Measurements from ENCODE around the gene TAPT1.

Gene TAPT1

DNA sequence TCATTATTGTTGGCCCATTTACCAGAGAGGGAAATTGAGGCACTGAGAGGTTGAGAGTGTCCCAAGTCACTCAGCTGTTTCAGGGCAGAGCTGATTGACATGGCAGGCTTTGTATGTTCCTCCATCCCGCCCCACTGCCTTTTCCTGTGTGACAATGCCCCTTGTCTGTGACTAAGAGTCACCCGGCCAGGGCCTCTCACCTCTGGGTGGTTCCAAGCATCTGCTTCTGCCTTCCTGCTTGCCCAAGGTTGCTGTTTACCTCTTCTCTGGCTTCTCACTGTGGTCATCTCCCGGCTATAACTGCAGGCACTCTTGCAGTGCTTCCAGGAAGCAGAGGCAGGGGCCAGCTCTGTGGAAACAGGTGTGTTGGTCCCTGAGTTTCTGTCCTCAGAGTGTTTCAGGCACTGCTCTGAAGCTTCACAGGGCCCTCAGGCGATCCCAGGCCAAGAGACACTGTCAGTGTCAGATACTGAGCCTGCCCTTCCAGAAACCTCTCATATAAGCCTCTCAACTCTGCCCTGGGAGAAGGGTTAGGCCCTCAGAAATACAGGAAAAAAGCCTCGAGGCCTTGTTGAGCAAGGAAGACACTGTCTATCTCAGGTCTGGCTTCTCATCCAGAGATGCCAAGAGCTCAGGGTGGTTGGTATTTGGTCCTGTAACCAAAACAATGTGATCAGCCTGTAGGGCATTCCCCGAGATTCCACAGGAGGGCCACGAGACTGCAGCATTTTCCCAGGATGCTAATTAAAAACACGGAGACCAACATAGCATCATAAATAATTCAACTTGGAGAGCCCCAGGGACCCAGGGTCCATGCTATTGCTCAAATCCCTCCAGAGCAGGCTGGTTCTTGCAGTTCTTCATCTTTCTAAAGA lies 100.5 kb downstream of the TAPT1 start:
- DNase-seq = no peak

DNA sequence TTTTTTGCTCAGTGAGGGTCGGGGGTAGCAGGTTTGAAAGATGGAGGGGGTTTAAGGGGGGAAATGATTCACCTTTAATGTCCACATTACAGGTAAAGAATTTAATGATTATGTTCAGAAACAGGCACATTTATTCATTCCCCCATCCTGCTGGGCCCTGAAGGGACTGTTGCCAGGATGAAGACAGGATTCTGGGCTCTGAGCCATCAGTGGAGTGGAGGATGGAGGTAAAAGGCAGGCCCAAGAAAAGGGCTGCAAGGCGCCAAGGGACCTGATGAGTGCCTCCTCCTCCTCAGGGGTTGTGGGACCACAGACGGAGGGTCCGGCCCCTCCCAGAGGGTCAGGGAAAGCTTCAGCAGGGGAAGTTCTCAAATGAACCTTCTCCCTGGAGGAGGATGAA lies 102.0 kb downstream of the TAPT1 start:
- no peak for DNase-seq

DNA sequence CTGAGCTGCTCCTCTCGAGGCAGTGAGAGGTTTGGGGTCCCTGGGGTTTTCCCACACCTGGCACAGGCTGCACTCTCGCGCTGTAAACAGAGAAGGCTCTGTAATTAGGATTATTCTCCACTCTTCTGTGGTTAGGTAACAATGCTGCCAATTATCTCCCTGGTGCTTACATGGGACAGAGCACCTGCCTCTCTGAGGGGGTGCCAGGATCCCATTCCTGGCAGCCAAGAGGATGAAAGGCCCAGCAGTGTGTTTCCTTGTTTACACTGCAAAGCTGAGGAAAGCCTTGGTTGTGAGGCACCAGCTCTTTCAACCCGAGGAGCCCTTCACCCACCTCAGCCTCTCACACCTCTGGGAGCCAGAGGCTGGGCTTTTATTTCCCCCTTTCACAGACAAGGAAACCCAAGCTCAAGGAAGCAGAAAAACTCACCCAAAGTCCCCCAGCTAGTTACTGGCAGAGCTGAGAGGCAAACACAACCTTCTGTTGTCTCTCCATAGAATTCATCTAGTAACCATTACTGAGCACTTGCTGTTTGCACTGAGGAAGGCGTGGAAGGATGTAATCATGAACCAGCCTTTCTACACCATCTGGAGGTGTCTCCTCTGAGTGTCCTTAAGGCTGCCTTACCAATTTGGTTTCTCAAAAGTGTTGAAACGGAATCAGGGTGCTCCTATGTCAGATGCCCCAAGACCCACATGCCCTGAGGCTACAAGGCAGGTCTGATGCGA lies 102.8 kb downstream of the TAPT1 start:
- no peak for DNase-seq

DNA sequence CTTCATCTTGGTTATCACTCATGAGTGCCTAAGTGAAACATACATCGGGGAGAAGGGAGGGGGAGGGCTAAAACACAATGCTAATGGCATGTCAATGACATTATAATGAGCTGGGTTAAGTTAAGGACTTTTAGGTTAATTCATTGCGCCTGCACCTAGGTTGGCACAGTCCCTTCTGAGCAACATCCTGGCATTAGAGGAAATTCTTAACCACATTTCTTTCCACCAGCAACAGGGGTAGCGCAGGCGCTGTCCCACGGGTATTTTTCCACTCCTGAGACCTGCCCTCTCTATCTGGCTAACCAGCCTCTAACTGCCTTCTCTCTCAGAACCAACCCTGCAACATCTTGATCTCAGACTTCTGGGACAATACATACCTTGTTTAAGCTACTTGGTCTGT lies 103.5 kb downstream of the TAPT1 start:
- DNase-seq = no peak

DNA sequence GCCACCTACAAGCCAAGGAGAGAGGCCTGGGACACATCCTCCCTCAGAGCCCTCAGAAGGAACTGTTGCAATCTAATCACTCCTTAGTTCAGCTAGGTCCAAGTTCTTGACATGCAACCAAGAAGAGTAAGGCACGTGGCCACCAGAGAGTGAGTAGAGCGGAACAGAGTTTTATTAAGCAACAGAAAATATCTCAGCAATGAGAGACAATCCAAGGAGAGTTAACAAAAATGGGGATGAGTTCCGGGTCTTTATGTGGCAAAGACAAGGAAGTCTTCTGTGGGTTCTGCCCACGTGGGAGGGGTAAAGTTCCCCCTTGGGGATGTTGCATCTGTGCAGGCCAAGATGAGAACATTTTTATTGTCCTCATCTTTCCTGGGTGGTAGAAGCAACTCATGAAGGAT lies 104.0 kb downstream of the TAPT1 start:
- no peak for DNase-seq

DNA sequence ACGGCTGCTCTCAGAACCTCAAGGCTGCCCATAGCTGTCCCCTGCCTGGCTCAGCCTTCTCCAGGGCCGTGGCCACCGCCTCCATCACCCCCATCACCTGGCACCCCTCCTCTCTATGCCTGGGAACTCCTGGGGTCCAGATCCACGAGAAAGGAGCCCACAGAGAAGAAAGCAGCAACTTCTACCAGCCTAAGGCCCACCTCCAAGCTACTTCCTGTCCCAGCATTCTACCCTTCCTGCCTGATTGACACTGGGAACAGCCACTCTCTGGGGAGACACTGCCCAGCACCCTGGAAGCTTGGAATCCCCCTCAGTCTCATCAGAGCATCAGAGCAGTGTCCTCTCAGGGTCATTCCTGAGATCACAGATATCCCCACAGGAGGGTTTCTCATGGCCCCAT lies 105.6 kb downstream of the TAPT1 start:
- no peak for DNase-seq

DNA sequence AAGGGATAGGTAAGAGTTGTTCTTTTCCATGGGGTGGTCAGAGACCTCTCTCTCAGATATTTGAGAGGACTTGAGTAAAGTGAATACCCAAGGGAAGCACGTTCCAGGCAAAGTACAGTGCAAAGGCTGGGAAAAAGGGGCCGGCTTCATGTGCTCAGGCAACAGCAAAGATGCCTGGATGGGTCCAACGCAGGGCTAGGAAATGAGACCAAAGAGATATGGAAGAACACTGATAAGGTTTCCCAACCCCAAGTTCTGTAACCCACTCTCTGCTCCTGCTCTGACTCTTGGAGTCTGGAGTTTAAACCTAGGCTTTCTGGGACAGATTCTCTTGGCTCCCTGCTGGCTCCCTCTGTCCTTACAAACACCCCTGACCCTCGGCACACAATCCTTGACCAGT lies 106.3 kb downstream of the TAPT1 start:
- DNase-seq = no peak

DNA sequence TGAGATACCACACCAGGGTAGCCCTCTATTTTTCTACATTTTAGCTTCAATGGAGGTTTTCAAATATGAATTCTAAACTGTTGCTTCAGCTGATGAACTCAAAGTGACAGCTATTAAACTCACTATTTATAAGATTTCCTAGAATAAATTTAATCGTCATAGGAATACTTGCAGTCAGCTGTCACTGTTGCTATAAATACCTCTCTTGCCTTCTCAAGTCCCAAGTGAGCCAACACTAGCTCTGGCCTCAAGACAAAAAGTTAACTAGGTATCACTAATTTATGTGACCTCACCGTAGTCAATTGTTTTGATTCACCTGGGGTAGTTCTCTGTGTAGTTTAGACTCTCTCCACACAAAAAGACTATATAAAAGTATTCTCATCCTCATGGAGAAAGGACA lies 108.2 kb downstream of the TAPT1 start:
- DNase-seq = no peak

DNA sequence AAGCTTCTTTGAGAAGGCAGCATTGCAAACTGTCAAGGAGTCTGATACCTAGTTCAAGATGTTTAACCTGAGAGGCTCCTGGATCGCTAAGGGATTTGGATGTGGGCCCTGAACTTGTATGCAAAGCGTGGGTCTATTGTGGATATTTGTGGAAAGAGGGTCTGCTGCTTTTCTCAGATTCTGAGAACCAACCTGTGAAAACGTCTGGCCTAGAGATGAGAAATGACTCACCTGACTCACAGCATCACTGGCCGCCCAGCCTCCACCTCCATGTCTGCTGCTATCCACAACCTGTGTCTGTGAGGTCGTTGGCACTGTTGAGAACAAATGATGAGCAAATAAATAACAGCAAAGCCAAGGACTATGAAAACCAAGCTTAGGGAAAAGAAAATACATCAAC lies 109.1 kb downstream of the TAPT1 start:
- DNase-seq = no peak

DNA sequence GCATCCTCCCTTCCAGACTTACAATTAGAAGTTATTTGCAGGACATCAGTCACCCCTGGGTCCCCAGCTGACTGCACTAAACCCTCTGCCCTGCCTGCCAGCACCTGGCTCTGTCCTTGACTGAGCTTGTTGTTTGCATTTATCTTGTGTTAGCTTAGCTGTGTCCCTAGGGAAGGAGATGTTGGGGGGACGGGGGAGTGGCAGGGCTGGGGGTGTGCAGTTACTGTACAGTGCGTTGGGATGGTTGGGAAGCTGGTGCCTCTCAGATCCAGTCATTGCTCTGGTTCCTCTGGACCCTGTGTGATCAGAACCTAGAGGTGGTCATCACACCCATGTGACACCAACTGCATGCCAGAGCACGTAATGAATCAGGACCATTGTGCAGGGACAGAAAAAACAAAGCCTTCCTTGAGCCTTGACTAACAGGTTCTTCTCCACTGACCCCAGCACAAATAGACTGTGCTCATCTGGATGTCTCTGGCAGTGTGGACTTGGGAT lies 109.7 kb downstream of the TAPT1 start:
- no peak for DNase-seq

DNA sequence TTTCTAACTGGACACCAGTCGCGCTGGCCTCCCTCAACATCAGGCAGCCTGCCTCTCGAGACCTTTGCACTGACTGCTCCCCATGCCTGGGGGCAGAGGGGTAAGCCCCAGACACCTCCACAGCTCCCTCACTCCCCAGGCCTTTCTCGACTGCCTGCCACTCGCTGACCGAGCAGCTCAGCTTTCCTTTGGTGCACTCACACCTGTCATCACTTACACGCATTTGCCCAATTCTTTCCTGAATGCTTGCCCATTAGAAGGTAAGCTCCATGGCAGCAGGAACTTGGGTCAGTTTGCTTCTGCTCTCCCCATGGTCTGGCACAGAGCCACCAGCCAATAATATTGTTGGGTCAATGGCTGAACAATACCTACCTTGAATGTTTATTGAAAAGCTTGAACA lies 110.3 kb downstream of the TAPT1 start:
- DNase-seq = no peak

DNA sequence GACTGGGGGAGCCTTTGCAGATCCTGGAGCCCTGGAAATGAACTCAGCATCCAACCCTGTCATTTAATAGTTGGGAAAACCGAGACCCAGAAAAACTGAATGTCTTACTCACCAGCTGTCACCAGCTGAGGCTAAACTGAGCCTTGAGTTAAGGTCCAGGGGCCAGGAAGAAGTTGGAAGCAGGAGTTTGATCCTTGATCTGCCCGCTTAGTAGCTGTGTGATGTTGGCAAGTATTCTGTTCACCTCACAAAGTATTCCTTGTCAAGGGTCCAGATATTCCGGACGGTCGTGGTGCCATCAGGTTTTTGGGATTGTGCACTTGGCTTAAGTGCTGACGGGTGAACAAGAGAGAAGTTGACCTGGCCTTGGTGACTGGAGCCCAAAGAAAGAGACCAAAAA lies 111.7 kb downstream of the TAPT1 start:
- no peak for DNase-seq

DNA sequence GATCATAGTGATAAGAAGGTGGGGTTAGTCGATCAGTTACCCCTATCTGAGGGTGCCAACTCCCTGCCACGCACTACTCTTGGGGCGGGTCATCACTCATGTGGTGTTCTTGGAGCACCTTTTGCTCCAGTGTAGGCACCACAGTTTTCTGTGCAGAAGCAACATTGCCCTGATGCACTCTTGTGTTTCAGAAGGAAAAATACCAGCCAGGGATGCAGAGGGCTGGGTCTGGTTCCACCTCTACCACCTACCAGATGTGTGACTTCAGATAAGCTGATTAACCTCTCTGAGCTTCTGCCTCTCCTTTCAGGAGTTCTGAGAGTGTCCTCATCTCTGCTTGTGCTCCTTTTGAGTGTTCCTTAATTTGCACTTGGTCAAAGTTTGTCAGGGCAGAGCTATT lies 112.5 kb downstream of the TAPT1 start:
- no peak for DNase-seq

DNA sequence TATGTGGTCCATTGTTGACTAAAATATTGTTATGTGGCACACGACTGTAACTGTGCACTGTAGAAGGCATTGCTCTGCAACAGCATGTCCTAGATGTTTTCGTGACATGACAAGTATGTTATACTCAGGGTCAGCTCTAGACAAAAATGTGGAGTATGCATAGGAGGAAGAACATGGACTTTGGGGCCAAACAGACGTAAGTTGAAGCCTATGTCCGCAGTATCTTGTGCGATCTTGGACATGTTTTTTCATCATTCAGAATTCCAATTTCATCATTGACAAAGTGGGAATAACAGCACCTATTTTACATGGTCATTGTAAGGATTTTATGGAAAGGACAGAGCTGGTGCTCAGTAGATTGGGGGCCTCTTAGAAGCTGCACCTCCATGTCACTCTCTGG lies 114.7 kb downstream of the TAPT1 start:
- no peak for DNase-seq

DNA sequence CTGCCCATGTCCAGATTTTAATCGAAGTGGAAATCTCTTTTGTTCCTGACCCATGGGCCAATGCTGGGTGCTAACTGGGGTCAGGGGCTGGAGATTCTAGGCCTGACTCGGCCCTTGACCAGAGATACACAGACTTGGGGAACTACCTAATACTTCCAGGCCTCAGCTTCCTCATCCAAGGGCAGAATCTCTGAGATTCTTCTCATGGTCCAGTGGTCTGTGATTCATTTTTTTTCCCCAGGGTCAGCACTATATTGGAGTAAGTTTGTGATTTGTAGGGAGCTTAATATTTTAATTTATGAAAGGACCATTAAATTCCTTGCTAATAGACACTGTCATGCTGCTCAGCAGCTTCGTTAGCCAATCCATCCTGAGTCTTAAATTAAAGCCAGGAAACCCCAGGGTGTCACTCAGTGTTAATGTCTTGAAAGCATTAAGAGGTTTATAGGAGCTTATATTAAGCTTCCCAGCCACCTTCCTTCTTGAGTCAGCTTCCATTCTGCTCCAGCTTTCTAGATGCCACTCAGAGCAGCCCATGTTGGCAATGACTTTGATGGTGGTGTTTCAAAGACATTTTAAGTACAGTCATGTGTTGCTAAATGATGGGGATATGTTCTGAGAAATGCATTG lies 115.5 kb downstream of the TAPT1 start:
- no peak for DNase-seq

Measured in NCI-H1694 (cell line).